HG02943 (cell line): ENCODE measurements around the gene CILP2.

Experiments used
- ATAC-seq: cut with Tn5 transposase; IDR thresholded peaks from one replicate; pipeline ENCODE4 v1.9.1; 2021; ENCODE audit warnings: mild to moderate bottlenecking, low read depth, moderate library complexity; ENCODE audit not compliant: unreplicated experiment

Gene CILP2, protein sequence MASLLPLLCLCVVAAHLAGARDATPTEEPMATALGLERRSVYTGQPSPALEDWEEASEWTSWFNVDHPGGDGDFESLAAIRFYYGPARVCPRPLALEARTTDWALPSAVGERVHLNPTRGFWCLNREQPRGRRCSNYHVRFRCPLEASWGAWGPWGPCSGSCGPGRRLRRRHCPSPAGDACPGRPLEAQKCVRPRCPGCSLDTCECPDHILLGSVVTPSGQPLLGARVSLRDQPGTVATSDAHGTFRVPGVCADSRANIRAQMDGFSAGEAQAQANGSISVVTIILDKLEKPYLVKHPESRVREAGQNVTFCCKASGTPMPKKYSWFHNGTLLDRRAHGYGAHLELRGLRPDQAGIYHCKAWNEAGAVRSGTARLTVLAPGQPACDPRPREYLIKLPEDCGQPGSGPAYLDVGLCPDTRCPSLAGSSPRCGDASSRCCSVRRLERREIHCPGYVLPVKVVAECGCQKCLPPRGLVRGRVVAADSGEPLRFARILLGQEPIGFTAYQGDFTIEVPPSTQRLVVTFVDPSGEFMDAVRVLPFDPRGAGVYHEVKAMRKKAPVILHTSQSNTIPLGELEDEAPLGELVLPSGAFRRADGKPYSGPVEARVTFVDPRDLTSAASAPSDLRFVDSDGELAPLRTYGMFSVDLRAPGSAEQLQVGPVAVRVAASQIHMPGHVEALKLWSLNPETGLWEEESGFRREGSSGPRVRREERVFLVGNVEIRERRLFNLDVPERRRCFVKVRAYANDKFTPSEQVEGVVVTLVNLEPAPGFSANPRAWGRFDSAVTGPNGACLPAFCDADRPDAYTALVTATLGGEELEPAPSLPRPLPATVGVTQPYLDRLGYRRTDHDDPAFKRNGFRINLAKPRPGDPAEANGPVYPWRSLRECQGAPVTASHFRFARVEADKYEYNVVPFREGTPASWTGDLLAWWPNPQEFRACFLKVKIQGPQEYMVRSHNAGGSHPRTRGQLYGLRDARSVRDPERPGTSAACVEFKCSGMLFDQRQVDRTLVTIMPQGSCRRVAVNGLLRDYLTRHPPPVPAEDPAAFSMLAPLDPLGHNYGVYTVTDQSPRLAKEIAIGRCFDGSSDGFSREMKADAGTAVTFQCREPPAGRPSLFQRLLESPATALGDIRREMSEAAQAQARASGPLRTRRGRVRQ

GRCh38 chr19:19538061-19538784, at the start of gene CILP2:
TSS of gene CILP2 (plus strand) at chr19:19538265. CDS start at chr19:19538350, 85 bp downstream.
- no peak for ATAC-seq

GRCh38 chr19:19488875-19489690, 49.0 kb upstream of the CILP2 start:
- ATAC-seq = peak; percentile 52

GRCh38 chr19:19489804-19490204, 48.3 kb upstream of the CILP2 start:
- no peak for ATAC-seq

GRCh38 chr19:19490214-19490968, 47.7 kb upstream of the CILP2 start:
- ATAC-seq = no peak

DNA sequence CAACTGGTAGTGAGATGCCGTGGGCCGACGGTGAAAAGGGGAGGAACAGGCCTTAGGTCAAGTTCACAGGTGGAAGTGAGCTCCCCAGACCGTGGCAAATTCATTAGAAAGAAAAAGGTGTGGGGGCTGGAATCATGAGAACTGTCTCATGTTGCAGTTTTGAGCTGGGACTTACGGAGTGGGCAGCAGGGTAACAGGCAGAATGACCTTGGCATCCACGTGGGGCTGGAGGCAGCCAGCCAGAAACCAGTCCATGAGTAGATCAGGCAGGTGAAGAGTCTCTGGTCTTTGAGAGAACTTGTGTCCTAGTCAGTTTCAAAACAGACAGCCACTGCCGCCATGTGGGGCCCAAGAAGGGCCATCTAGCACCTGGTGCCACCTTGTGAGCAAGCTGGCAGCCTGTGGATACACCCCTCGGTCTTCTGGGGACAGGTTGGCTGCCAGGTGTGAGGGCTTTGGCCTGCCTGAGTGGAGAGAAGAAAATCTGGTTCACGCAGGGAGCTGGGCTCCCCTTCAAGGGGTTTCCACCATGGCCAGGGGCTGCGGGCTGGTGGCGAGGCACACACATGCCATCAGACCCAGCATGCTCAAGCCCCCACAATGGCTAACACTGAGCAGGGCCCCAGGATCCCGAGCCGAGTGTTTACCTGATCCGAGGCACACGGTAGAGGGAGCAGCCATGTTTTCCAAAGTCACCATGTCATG, 46.6 kb upstream of the CILP2 start:
- ATAC-seq = no peak

DNA sequence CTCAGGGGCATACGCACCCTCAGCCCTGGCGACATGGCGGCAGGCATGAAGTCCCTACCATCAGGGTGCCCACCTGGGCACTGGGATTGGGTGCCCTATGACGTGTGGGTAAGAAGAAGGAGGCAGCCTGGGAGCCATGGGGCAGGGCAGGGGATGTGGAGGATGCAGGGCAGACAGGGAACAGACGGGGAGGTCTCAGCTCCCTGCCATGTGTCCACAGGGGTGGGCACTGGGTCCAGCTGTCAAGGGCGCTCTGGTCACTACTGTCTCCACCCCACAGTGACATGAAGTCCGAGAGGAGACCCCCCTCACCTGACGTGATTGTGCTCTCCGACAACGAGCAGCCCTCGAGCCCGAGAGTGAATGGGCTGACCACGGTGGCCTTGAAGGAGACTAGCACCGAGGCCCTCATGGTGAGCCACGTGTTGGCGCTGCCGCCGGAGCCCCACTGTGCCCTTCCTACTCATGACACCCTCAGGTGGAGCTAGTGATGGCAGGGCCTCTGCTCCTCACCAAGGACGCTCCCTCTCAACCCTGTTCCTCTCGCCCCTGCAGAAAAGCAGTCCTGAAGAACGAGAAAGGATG, 45.9 kb upstream of the CILP2 start:
- no peak for ATAC-seq

- no peak for ATAC-seq
Measured at GRCh38 chr19:19493841-19494546, 44.1 kb upstream of the CILP2 start.

DNA sequence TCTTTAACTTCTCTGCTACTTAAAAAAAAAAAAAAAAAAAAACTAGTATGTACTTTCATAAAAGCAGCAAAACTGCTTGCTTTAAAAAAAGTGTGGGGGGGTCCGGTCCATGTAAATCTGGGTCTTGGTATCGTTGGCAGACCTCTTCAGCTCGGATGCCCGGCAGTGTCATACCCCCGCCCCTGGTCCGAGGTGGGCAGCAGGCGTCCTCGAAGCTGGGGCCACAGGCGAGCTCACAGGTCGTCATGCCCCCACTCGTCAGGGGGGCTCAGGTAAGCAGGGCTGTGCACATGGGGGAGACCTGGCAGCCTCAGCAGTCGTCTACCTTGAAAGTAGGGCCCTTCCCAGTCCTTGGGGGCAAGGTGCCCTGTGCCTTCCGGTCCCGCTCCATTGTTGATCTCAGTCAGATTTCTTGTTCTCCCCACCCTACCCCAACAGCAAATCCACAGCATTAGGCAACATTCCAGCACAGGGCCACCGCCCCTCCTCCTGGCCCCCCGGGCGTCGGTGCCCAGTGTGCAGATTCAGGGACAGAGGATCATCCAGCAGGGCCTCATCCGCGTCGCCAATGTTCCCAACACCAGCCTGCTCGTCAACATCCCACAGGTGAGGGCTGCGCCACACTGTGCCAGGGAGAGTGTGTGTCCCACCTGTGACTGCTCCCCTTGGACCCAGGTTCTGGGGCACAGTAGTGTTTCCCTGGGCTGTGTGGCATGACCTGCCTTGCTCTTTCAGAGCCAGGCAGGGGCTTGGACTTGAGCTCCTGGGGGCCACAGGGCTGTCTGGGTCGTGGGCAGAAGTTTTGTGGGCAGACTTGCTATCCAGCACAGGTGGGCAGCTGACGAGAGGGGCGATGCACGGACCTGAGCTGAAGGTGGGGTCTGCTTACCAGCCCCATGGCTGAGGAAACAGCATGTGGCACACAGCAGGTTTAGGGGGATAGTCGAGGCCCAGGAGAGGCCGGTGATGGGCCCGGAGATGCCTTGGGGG, 42.2 kb upstream of the CILP2 start:
- ATAC-seq = no peak

- ATAC-seq = no peak
Measured at GRCh38 chr19:19498255-19498991, 39.6 kb upstream of the CILP2 start.

DNA sequence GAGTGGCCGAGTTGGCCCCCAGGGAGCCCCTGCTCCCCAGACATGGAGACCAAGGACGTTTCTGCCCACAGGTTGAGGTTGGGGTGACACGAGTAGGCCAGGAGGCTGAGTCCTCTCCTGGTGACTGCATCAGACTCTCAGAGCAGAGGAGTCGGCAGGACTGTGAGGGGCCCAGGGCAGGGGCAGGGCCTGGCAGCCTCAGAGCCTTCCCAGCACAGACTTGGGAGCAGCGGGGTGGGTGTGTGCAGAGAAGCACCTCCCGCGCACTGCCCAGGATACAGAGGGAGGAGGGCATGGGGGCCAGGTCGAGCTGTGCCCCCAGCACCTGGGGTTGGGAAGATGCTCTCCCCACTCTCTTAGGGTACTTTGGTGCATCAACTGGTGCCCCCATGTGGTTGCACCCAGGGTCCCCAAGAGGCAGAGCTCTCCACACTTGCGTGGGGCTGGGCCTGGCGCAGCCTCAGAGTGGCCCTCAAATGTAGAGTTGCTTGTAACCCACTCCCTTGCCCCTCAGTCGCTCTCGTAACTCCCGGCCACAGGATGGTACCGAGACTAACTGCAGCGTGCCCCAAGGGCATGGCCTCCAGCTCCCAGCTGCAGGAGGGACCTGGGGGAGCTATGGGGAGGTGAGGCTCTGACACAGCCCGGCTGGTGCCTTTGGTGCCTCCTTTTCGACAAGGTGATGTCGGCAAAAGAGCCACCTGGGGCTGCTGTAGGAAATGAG, 38.6 kb upstream of the CILP2 start:
- no peak for ATAC-seq

DNA sequence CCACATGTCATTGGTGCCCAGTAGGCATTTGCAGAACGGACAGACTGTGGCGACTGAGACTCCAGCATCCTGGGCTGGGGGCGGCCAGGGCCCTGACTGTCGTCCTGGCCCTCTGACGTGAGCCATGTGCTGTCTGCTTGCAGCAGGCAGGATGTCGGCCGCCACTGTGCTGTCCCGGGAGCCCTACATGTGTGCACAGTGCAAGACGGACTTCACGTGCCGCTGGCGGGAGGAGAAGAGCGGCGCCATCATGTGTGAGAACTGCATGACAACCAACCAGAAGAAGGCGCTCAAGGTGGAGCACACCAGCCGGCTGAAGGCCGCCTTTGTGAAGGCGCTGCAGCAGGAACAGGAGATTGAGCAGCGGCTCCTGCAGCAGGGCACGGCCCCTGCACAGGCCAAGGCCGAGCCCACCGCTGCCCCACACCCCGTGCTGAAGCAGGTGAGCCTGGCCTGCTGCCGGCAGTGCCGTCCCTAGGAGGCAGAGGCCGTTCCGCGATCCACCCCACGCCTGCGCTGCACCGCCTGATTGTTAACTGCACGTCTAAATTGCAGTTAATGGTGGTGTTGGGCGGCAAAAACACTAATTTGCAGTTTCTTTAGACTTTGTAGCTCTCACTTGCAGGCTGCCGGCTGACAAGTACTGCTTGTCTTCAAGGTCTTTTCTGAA, 37.0 kb upstream of the CILP2 start:
- ATAC-seq = no peak

GRCh38 chr19:19501798-19502197, 36.3 kb upstream of the CILP2 start:
- no peak for ATAC-seq

- ATAC-seq = no peak
Measured at GRCh38 chr19:19502281-19502680, 35.8 kb upstream of the CILP2 start.
